ENCODE results near the gene IDH3A. TPM values are rescaled to one million over a fixed set of nuclear protein-coding genes. Genes with fewer than 3 reads are reported as not detected.

IDH3A gene
- total RNA-seq, 1 experiment from 2014 or later: 115 TPM

DNA sequence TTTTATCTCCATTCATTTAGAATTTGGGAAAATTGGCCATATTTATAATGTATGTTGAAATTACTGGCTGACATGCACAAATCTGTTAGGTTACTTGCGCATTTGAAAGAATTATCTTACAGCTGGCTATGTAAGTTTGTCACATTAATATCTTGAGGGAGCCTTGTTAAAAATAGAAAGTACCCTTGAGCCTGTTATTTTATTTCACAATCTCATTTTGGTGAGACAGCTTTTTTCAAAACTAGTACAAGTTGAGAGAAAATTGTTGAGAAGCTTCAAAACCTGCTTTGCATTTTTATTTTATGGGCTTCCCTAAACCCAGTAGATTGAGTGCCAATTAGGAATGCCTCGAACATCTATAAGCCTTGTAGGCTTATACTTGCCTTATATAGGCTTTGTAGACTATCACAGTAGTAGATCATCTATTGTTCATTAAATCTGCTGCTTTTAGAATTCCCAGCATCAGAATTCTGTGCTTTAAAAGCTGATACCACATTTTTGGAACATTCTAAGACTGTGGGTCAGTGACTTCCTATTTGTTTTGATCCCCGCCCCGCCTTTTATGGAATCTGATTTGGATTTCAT lies 6.3 kb downstream of the IDH3A start:
- Histone ChIP-seq H3K79me2 (ENCODE audit: insufficient read depth, low read length) (peaks cover 57% of the 10 kb centered on the region), H3K27ac (ENCODE audit: low read depth, low read length) (no peak overlapping the region), H3K4me2 (ENCODE audit: low read length) (no peak overlapping the region), H3K9ac (ENCODE audit: low read length) (no peak overlapping the region), H4K20me1 (ENCODE audit: insufficient read depth) (no peaks in the 10 kb centered on the region), H3K9me3 (ENCODE audit: control insufficient read depth in 1 of 2, insufficient read depth in 1 of 2, low read depth in 1 of 2, low read length in 2 of 2) (no peaks in the 10 kb centered on the region), H3K4me3 (replicated peaks in 1 of 2; ENCODE audit: low read depth in 1 of 2, low read length in 2 of 2) (no peak overlapping the region), H2AFZ (ENCODE audit: low read depth, low read length, poor library complexity, severe bottlenecking) (no peak overlapping the region), H3K9me2 (ENCODE audit: insufficient read depth) (no peaks in the 10 kb centered on the region), H3K36me3 (ENCODE audit: control insufficient read depth in 1 of 2, insufficient read depth in 2 of 2, low read length in 2 of 2) (peaks cover 11 to 24% of the 10 kb centered on the region in 2 experiments; a peak in 3 of 4 replicates), H3K4me1 (ENCODE audit: control insufficient read depth in 1 of 2, insufficient read depth in 2 of 2, low read length in 2 of 2) (peaks cover 0 to 7% of the 10 kb centered on the region in 2 experiments; a peak in 3 of 4 replicates), H3K27me3 (ENCODE audit: insufficient read depth, low read length) (no peaks in the 10 kb centered on the region)
- no peak for TF ChIP-seq YY1 (IDR thresholded peaks at IDR 0.05; ENCODE audit: extremely low read depth, insufficient replicate concordance, low read depth, low read length)
- TF ChIP-seq JUND (IDR thresholded peaks at IDR 0.05): no peak
- no peak for TF ChIP-seq CBX3 (IDR thresholded peaks at IDR 0.05; ENCODE audit: low read depth)
- no peak for TF ChIP-seq SIN3A (IDR thresholded peaks at IDR 0.05; ENCODE audit: low read depth)
- no peak for TF ChIP-seq EZH2 (IDR thresholded peaks at IDR 0.05)
- no peak for TF ChIP-seq SRF (IDR thresholded peaks at IDR 0.05; ENCODE audit: low read depth)
- no peak for TF ChIP-seq POLR2AphosphoS5 (IDR thresholded peaks at IDR 0.05; ENCODE audit: low read depth, low read length)
- TF ChIP-seq EZH2phosphoT487 (IDR thresholded peaks at IDR 0.05; ENCODE audit: borderline replicate concordance): no peak
- ChIA-PET POLR2A (interaction anchor here (1.3 kb wide), 1 partner anchor 16 kb away, joined by 3 read pairs; no protein-coding TSS in a partner anchor), RAD21 (ENCODE audit: low non-redundant PET in 1 of 2, low total read pairs in 2 of 2, uncharacterized antibody in 2 of 2, unreplicated experiment in 2 of 2) (no interaction called here), CTCF (interaction anchor here (1.5 kb wide), 1 partner anchor 42 kb away, joined by 4 read pairs; no protein-coding TSS in a partner anchor)
- no peak for DNase-seq (ENCODE audit: low read depth, low spot score)
- no TSS peak for BruUV-seq (replicated peaks)
- ATAC-seq: no peak
- intact Hi-C loops (cut with micrococcal nuclease): no loop called here

DNA sequence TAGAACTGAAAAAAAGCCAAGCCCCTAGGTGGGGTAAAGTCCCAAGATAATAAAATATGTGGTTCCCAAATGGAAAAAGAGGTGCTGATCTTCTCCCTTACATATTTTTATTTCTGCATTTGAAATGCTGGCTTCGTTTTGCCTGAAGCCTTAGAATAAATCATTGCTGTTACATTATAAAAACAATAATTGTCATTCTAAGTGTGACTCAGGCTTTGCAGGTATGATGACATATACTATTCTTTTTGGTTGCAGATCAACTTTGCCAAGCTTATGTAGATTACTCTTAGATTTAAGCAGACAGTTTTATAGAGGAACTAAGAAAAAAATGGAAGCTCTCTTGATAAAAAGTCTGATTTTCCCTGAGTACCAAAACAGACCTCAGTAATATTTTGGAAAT lies 7.5 kb downstream of the IDH3A start:
- no peaks in the 10 kb centered on the region for H3K27me3 ChIP-seq (ENCODE audit: insufficient read depth, low read length)
- ChIA-PET CTCF (no interaction called here), RAD21 (ENCODE audit: low non-redundant PET in 1 of 2, low total read pairs in 2 of 2, uncharacterized antibody in 2 of 2, unreplicated experiment in 2 of 2) (no interaction called here), POLR2A (no interaction called here)
- no TSS peak for BruUV-seq (replicated peaks)
- no peak overlapping the region for H3K9ac ChIP-seq (ENCODE audit: low read length)
- intact Hi-C loops (cut with micrococcal nuclease): no loop called here
- DNase-seq (ENCODE audit: low read depth, low spot score) (no peak), ATAC-seq (no peak)
- no peaks in the 10 kb centered on the region for H3K9me3 ChIP-seq (ENCODE audit: control insufficient read depth in 1 of 2, insufficient read depth in 1 of 2, low read depth in 1 of 2, low read length in 2 of 2)
- H3K4me1 ChIP-seq (ENCODE audit: control insufficient read depth in 1 of 2, insufficient read depth in 2 of 2, low read length in 2 of 2): no peaks in the 10 kb centered on the region
- H3K36me3 ChIP-seq (ENCODE audit: control insufficient read depth in 1 of 2, insufficient read depth in 2 of 2, low read length in 2 of 2): peaks cover 18 to 33% of the 10 kb centered on the region in 2 experiments
- no peak overlapping the region for H3K4me2 ChIP-seq (ENCODE audit: low read length)
- no peaks in the 10 kb centered on the region for H3K9me2 ChIP-seq (ENCODE audit: insufficient read depth)
- no peak overlapping the region for H3K4me3 ChIP-seq (replicated peaks in 1 of 2; ENCODE audit: low read depth in 1 of 2, low read length in 2 of 2)
- H2AFZ ChIP-seq (ENCODE audit: low read depth, low read length, poor library complexity, severe bottlenecking): no peak overlapping the region
- H3K27ac ChIP-seq (ENCODE audit: low read depth, low read length): no peak overlapping the region
- peaks cover 44% of the 10 kb centered on the region for H3K79me2 ChIP-seq (ENCODE audit: insufficient read depth, low read length)
- no peaks in the 10 kb centered on the region for H4K20me1 ChIP-seq (ENCODE audit: insufficient read depth)
- TF ChIP-seq EZH2phosphoT487 (IDR thresholded peaks at IDR 0.05; ENCODE audit: borderline replicate concordance): no peak
- no peak for TF ChIP-seq ELF1 (IDR thresholded peaks at IDR 0.05; ENCODE audit: borderline replicate concordance, low read depth)
- TF ChIP-seq, protein P1, sequence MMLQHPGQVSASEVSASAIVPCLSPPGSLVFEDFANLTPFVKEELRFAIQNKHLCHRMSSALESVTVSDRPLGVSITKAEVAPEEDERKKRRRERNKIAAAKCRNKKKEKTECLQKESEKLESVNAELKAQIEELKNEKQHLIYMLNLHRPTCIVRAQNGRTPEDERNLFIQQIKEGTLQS (IDR thresholded peaks at IDR 0.05): no peak
- no peak for TF ChIP-seq ZNF274 (IDR thresholded peaks at IDR 0.05; ENCODE audit: low read depth, low read length)
- TF ChIP-seq SRF (IDR thresholded peaks at IDR 0.05; ENCODE audit: low read depth): no peak
- TF ChIP-seq, protein P2, sequence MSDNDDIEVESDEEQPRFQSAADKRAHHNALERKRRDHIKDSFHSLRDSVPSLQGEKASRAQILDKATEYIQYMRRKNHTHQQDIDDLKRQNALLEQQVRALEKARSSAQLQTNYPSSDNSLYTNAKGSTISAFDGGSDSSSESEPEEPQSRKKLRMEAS (IDR thresholded peaks at IDR 0.05): no peak
- no peak for TF ChIP-seq YY1 (IDR thresholded peaks at IDR 0.05; ENCODE audit: extremely low read depth, insufficient replicate concordance, low read depth, low read length)
- TF ChIP-seq SP1 (IDR thresholded peaks at IDR 0.05; ENCODE audit: low read depth): no peak
- TF ChIP-seq CTCF (IDR thresholded peaks at IDR 0.05 in 2 of 3, conservative IDR thresholded peaks at IDR 0.05 in 1 of 3; ENCODE audit: borderline replicate concordance in 1 of 3, insufficient read depth in 1 of 3, low read depth in 2 of 3, low read length in 2 of 3): no peak
- no peak for TF ChIP-seq REST (IDR thresholded peaks at IDR 0.05; ENCODE audit: low read depth)
